IMR-90 (cell line): Measurements from ENCODE around the gene RBFOX2. TPM values are rescaled to one million over a fixed set of nuclear protein-coding genes. Genes with fewer than 3 reads are reported as not detected.

Source experiments
- ATAC-seq: fragments of 200-7000 bp; cut with Tn5 transposase; 2 replicates; pipeline ENCODE4 v1.9.1; 2020; ENCODE audit warnings: low read depth, mild to moderate bottlenecking, moderate library complexity
- BruUV-seq: library from RNA; stranded (reverse); fragments of 400-500 nt; replicated peaks from 2 replicates; lab custom pipeline; 2021; lab: Mats Ljungman, UMichigan
- CTCF ChIA-PET: fragments of 300-600 bp; formaldehyde crosslinking; extraction: SDS; loops from one replicate; lab custom pipeline; 2021; ENCODE audit warnings: antibody characterized with exemption; lab: Yijun Ruan, JAX
- POLR2A ChIA-PET: fragments of 300-600 bp; sonication (Branson Sonifier 250); formaldehyde crosslinking; loops from one replicate; lab custom pipeline; 2022; ENCODE audit warnings: antibody characterized with exemption; ENCODE audit not compliant: unreplicated experiment; lab: Charles Lee
- DNase-seq: peaks from one replicate; pipeline ENCODE4 v3.0.0; 2013
- H2AFZ ChIP-seq: replicated peaks from 2 replicates; pipeline ENCODE3; 2013; ENCODE audit warnings: low read length, mild to moderate bottlenecking; ENCODE audit not compliant: poor library complexity
- H2AK5ac ChIP-seq: 2 replicates; pipeline ENCODE4 v1.6.1; 2013; ENCODE audit warnings: low read depth, low read length, inconsistent platforms
- H2AK9ac ChIP-seq: replicated peaks from 2 replicates; pipeline ENCODE3; 2013; ENCODE audit warnings: mild to moderate bottlenecking, low read depth, low read length, moderate library complexity; ENCODE audit not compliant: poor library complexity
- H2BK120ac ChIP-seq: 2 replicates; pipeline ENCODE4 v1.6.1; 2013; ENCODE audit warnings: low read depth, low read length, inconsistent platforms
- H2BK15ac ChIP-seq: 3 replicates; pipeline ENCODE4 v1.6.1; 2013; ENCODE audit warnings: low read depth, low read length, inconsistent platforms
- H2BK20ac ChIP-seq: 2 replicates; pipeline ENCODE4 v1.6.1; 2013; ENCODE audit warnings: low read depth, mild to moderate bottlenecking, inconsistent platforms, low read length, moderate library complexity
- H2BK5ac ChIP-seq: 2 replicates; pipeline ENCODE4 v1.6.1; 2013; ENCODE audit warnings: mild to moderate bottlenecking, low read depth, low read length, inconsistent platforms; ENCODE audit not compliant: poor library complexity, severe bottlenecking
- H3K14ac ChIP-seq: replicated peaks from 2 replicates; pipeline ENCODE4 v1.6.1; 2013; ENCODE audit warnings: low read depth, low read length, inconsistent platforms
- H3K18ac ChIP-seq: 2 replicates; pipeline ENCODE4 v1.6.1; 2013; ENCODE audit warnings: low read depth, low read length, control low read depth
- H3K23ac ChIP-seq: 2 replicates; pipeline ENCODE4 v1.6.1; 2013; ENCODE audit warnings: low read depth, low read length, inconsistent platforms
- H3K27ac ChIP-seq: 2 replicates; pipeline ENCODE4 v1.5.1; 2013; ENCODE audit warnings: mild to moderate bottlenecking, control low read depth, low read length; ENCODE audit not compliant: insufficient read depth
- H3K27me3 ChIP-seq: 2 replicates; pipeline ENCODE4 v1.6.1; 2013; ENCODE audit warnings: low read length; ENCODE audit not compliant: control insufficient read depth, insufficient read depth
- H3K36me3 ChIP-seq: 2 replicates; pipeline ENCODE4 v1.6.1; 2013; ENCODE audit warnings: low read length, mixed read lengths; ENCODE audit not compliant: control insufficient read depth, insufficient read depth
- H3K4ac ChIP-seq: 2 replicates; pipeline ENCODE4 v1.6.1; 2013; ENCODE audit warnings: low read depth, low read length, inconsistent platforms
- H3K4me1 ChIP-seq: 2 replicates; pipeline ENCODE4 v1.6.1; 2013; ENCODE audit warnings: low read length, mixed read lengths; ENCODE audit not compliant: control insufficient read depth, insufficient read depth
- H3K4me2 ChIP-seq: 2 replicates; pipeline ENCODE4 v1.6.1; 2013; ENCODE audit warnings: low read depth, mild to moderate bottlenecking, control low read depth, low read length, moderate library complexity
- H3K4me3 ChIP-seq: 2 replicates; pipeline ENCODE4 v1.5.1; 2013; ENCODE audit warnings: low read depth, mild to moderate bottlenecking, control low read depth, low read length, moderate library complexity; ENCODE audit not compliant: insufficient read depth
- H3K56ac ChIP-seq: 2 replicates; pipeline ENCODE4 v1.6.1; 2013; ENCODE audit warnings: low read length, inconsistent platforms; ENCODE audit not compliant: insufficient read depth; ENCODE audit errors: extremely low read depth
- H3K79me1 ChIP-seq, 2 experiments: 2 replicates each; pipeline ENCODE4 v1.6.1; 2013; ENCODE audit warnings: low read length in 2 of 2, inconsistent platforms in 1 of 2, low read depth in 1 of 2
- H3K9ac ChIP-seq: 2 replicates; pipeline ENCODE4 v1.6.1; 2013; ENCODE audit warnings: low read depth, low read length, control low read depth
- H3K9me1 ChIP-seq: 2 replicates; pipeline ENCODE4 v1.6.1; 2013; ENCODE audit warnings: low read length, inconsistent platforms; ENCODE audit not compliant: insufficient read depth
- H3K9me3 ChIP-seq: 2 replicates; pipeline ENCODE4 v1.6.1; 2013; ENCODE audit warnings: low read length; ENCODE audit not compliant: control insufficient read depth, insufficient read depth
- H4K20me1 ChIP-seq: 2 replicates; pipeline ENCODE4 v1.6.1; 2013; ENCODE audit warnings: low read length, inconsistent platforms; ENCODE audit not compliant: insufficient read depth
- H4K5ac ChIP-seq: 2 replicates; pipeline ENCODE4 v1.6.1; 2013; ENCODE audit warnings: mild to moderate bottlenecking, low read depth, low read length, control low read depth
- H4K8ac ChIP-seq, 2 experiments: 2 replicates each; pipeline ENCODE4 v1.6.1; 2013; ENCODE audit warnings: low read depth in 2 of 2, low read length in 2 of 2, control low read depth in 1 of 2, inconsistent platforms in 1 of 2
- H4K91ac ChIP-seq: 2 replicates; pipeline ENCODE4 v1.6.1; 2013; ENCODE audit warnings: low read depth, low read length, inconsistent platforms; ENCODE audit not compliant: insufficient read depth
- CEBPB ChIP-seq: IDR thresholded peaks from 2 replicates; pipeline ENCODE4 v1.6.1; 2012; ENCODE audit warnings: low read depth, low read length, improper control_type of control experiment
- CHD1 ChIP-seq: IDR thresholded peaks from 2 replicates; pipeline ENCODE4 v1.6.1; 2012; ENCODE audit warnings: low read depth, low read length, improper control_type of control experiment
- CTCF ChIP-seq: conservative IDR thresholded peaks from 2 replicates; pipeline ENCODE4 v1.5.1; 2012; ENCODE audit warnings: mild to moderate bottlenecking, low read depth, low read length, improper control_type of control experiment
- FOS ChIP-seq: fragments of 150-350 bp; IDR thresholded peaks from 2 replicates; pipeline ENCODE4 v1.6.1; 2016; ENCODE audit warnings: low read depth, low read length
- MAFK ChIP-seq: IDR thresholded peaks from 2 replicates; pipeline ENCODE4 v1.6.1; 2012; ENCODE audit warnings: low read depth, low read length, improper control_type of control experiment
- MAZ ChIP-seq: IDR thresholded peaks from 2 replicates; pipeline ENCODE4 v1.6.1; 2012; ENCODE audit warnings: low read depth, mild to moderate bottlenecking, low read length, improper control_type of control experiment, moderate library complexity, borderline replicate concordance
- MXI1 ChIP-seq: IDR thresholded peaks from 2 replicates; pipeline ENCODE4 v1.6.1; 2012; ENCODE audit warnings: low read depth, mild to moderate bottlenecking, low read length, moderate library complexity, borderline replicate concordance
- NFE2L2 ChIP-seq: fragments of 150-350 bp; IDR thresholded peaks from 2 replicates; pipeline ENCODE4 v1.6.1; 2016; ENCODE audit warnings: low read depth, mild to moderate bottlenecking, low read length
- POLR2A ChIP-seq: IDR thresholded peaks from 2 replicates; pipeline ENCODE4 v1.6.1; 2012; ENCODE audit warnings: mild to moderate bottlenecking, low read depth, low read length
- RAD21 ChIP-seq: IDR thresholded peaks from 2 replicates; pipeline ENCODE4 v1.6.1; 2012; ENCODE audit warnings: low read length, improper control_type of control experiment
- RCOR1 ChIP-seq: IDR thresholded peaks from 2 replicates; pipeline ENCODE4 v1.6.1; 2012; ENCODE audit warnings: mild to moderate bottlenecking, low read length, improper control_type of control experiment; ENCODE audit not compliant: insufficient replicate concordance
- RFX5 ChIP-seq: IDR thresholded peaks from 2 replicates; pipeline ENCODE4 v1.8.0; 2012; ENCODE audit warnings: low read depth, mild to moderate bottlenecking, low read length, moderate library complexity
- SMC3 ChIP-seq: fragments of 150-350 bp; IDR thresholded peaks from 2 replicates; pipeline ENCODE4 v1.6.1; 2016; ENCODE audit warnings: low read depth, mild to moderate bottlenecking, antibody characterized with exemption, low read length, moderate library complexity
- WGBS, 2 experiments: methylation state at CpG; one replicate each; pipeline versions ENCODE4 v1.1.5 to v1.1.7; 2013; ENCODE audit warnings: missing lambda C conversion rate in 2 of 2; ENCODE audit not compliant: insufficient read length in 1 of 2; ENCODE audit errors: extremely low coverage in 2 of 2; 5-methylcytosine and 5-hydroxymethylcytosine counted together
- dilution Hi-C: fragments of 300-500 bp; cut with HindIII; formaldehyde crosslinking; loops from one replicate; pipeline ENCODE4 v1.14.3; 2018; ENCODE audit warnings: low sequenced_read_pairs; ENCODE audit not compliant: unreplicated experiment
- in situ Hi-C: fragments of 300-500 bp; cut with MboI; formaldehyde crosslinking; loops from 3 replicates; pipeline ENCODE4 v1.14.3; 2019; ENCODE audit warnings: low sequenced_read_pairs, inconsistent platforms, mixed read lengths
- intact Hi-C: fragments of 100-400 bp; cut with micrococcal nuclease; formaldehyde crosslinking; loops from 2 replicates; pipeline ENCODE4 v1.10.0; 2022
- polyA plus RNA-seq, 3 experiments: library from polyadenylated mRNA; depleted of rRNA; stranded (reverse); fragments of >200 nt; gene quantifications; 2 replicates each; pipeline ENCODE4 v1.2.3, GENCODE V29; 2012; ENCODE audit warnings: low replicate concordance in 1 of 3
- total RNA-seq: library from RNA; depleted of rRNA; stranded (reverse); fragments of >200 nt; gene quantifications from 2 replicates; pipeline ENCODE4 v1.2.3, GENCODE V29; 2012
- TF ChIP-seq, protein P1 (sequence below): fragments of 150-350 bp; IDR thresholded peaks from 2 replicates; pipeline ENCODE4 v1.6.1; 2016; ENCODE audit warnings: low read depth, mild to moderate bottlenecking, low read length, moderate library complexity, borderline replicate concordance

RBFOX2 gene
- total and polyA plus RNA-seq, 2 of the 4 experiments (the other 2 are of a cell fraction), result 146 to 178 TPM

- no peak overlapping the region for H3K9ac ChIP-seq
- no peak for TF ChIP-seq RFX5
- TF ChIP-seq MAZ, result no peak
- no peak for TF ChIP-seq RCOR1
- TF ChIP-seq, protein P1, sequence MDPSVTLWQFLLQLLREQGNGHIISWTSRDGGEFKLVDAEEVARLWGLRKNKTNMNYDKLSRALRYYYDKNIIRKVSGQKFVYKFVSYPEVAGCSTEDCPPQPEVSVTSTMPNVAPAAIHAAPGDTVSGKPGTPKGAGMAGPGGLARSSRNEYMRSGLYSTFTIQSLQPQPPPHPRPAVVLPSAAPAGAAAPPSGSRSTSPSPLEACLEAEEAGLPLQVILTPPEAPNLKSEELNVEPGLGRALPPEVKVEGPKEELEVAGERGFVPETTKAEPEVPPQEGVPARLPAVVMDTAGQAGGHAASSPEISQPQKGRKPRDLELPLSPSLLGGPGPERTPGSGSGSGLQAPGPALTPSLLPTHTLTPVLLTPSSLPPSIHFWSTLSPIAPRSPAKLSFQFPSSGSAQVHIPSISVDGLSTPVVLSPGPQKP, result no peak
- no peak for TF ChIP-seq SMC3
- TF ChIP-seq RAD21, result no peak
- TF ChIP-seq MXI1, result no peak
- no peak for TF ChIP-seq POLR2A
- TF ChIP-seq NFE2L2, result no peak
- TF ChIP-seq CHD1, result no peak
- no peak for TF ChIP-seq FOS
- no peak for TF ChIP-seq CTCF
- no peak for TF ChIP-seq MAFK
- TF ChIP-seq CEBPB, result no peak
Observed at GRCh38 chr22:36053242-36054147, 24.9 kb upstream of the RBFOX2 start.

More at GRCh38 chr22:36053242-36054147, 24.9 kb upstream of the RBFOX2 start:
- Histone ChIP-seq H2BK5ac (no peak overlapping the region), H3K18ac (no peak overlapping the region), H2BK20ac (0 out of 2 replicates have a peak overlapping the region, but pooled peaks have one; percentile 55), H4K8ac (no peak overlapping the region), H3K4ac (peak overlapping the region; percentile 60), H2AK5ac (peak overlapping the region; percentile 86), H3K36me3 (no peaks in the 10 kb centered on the region), H3K79me1 (no peaks in the 10 kb centered on the region; a peak in 1 of 4 replicates), H2AFZ (no peak overlapping the region), H3K56ac (no peak overlapping the region), H4K20me1 (no peaks in the 10 kb centered on the region), H3K9me3 (no peaks in the 10 kb centered on the region), H3K27me3 (no peaks in the 10 kb centered on the region), H3K4me2 (no peak overlapping the region), H3K4me3 (no peak overlapping the region), H2BK120ac (peak overlapping the region; percentile 35; the same call in 1 of the 2 replicates), H2AK9ac (no peak overlapping the region), H2BK15ac (0 out of 3 replicates have a peak overlapping the region, but pooled peaks have one; percentile 42), H3K27ac (no peak overlapping the region), H3K23ac (no peak overlapping the region), H3K4me1 (peaks cover 14% of the 10 kb centered on the region), H3K14ac (peak overlapping the region; percentile 24; the same call in 1 of the 2 replicates), H4K5ac (no peak overlapping the region), H4K91ac (no peak overlapping the region), H3K9me1 (peaks cover 10% of the 10 kb centered on the region; the same call in 1 of the 2 replicates)
- POLR2A ChIA-PET, result no interaction called here
- no peak for DNase-seq
- dilution Hi-C loops (no loop called here), intact Hi-C loops (no loop called here), in situ Hi-C loops (no loop called here)
- WGBS, 2 experiments, result 100% methylated on average over 1 of the region's 1 CpG; no CpG with 5 or more reads in 1 of the 2 experiments
- no peak for ATAC-seq
- CTCF ChIA-PET, result interaction anchor here (1.2 to 1.4 kb wide), 2 partner anchors 12 to 71 kb away, joined by 3 to 7 read pairs; no protein-coding TSS in a partner anchor
- no TSS peak for BruUV-seq
